ENCODE measurements around the gene SMARCB1.
"Not testable (repeated sequence)": the region's sequence is repeated elsewhere in the genome, so short reads cannot be mapped to it uniquely, and the experiment has no call there.

The SMARCB1 gene

DNA sequence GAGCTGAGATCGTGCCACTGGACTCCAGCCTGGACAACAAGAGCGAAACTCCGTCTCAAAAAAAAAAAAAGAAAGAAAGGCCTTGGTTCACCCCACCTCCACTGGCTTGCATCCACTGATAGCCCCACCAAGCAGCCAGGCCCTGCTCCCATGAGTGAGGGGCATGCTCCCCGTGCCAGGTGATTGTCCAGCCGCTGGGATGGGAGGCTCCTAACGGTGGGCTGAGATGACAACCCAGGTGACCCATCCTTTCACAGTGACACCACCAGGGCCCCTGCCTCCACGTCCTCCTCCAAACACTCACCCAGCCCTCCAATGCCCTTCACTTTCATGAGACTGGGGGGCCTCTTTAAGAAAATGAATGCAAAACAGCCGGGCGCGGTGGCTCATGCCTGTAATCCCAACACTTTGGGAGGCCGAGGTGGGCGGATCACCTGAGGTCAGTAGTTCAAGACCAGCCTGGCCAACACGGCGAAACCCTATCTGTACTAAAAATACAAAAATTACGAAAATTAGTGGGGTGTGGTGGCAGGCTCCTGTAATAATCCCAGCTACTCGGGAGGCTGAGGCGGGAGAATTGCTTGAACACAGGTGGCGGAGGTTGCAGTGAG, 60.6 kb downstream of the SMARCB1 start:
- DNase-seq = no peak

DNA sequence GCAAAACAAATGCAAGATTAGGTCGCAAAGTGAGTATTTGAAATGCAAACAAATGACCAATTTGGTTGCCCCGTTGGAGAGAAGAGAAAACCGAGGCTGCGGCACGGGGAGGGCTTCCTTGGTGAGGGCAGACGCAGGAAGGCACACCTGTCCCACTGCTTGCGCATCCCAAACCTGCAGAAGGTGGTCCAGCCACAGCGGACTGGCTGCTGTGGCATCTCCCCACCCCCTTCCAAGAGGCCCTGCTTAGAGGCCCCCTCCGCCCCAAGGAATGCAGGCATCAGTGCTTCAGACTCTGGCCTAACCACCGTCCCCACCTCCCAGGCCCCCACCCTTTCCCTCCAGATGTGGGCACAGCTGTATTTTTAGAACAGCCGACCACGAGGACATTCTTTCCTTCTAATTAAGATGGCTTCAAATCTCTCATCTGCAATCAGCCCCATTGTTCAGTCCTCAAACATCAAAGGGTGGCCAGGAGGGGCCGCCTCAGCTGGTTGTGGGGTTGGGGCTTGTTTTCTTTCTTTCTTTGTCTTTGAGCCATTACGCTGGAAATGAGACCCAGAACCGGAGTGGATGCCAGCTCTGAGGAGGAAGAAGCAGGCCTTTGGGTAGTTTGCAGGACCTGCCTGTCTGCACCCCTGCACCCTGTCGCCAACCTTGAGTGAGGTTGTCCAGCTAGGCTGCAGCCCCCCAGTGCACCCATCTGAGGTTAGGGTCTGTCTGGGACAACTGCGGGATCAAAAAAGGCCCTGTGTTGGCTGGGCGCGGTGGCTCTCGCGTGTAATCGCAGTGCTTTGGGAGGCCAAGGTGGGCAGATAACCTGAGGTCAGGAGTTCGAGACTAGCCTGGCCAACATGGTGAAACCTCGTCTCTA, 61.5 kb downstream of the SMARCB1 start:
- peak; percentile 40 for DNase-seq

DNA sequence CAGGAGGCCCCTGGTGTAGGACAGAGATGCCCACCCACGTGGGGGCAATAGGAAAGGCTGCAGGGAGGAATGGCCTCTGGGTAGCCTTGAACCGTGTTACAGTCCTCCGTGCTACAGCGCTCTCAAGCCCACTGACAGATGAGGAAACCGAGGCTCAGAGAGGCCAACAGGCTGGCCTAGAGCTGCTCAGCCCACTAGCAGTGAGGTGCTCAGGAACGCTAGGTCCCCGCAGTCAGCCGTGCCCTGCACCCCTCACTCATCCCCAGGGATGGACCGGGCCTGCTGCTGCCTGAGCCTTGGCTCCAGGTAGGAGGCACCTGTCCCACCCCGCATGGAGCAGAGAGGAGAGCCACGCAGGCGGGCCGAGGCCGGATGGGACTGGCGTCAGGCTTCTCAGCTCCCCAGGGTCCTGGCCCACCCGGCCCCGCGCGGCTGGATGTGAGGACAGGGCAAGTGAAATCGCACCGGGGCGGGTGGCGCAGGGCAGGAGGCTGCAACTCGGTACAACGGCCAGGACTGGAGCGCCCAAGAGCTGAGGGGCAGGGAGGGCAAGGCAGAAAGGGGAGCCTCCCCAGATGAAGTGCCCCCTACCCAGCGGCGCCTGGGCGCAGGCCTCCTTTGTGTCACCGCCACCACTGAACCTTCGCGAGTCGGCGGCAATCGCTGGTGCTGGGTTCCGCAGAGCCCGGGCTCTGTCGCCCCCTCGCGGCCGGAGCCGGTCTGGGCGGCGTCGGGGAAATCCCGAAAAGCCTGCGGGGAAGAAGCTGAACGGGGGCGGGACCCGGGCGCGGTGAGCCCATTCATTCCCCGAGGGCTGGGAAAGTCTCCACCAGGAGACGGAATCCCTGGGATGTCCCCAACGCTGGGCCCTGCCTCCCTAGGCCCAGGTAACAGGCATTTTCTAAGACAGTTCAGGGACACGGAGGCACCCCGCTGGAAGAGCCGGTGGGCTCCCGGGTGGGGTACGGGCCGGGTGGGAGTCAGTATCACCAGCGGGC, 62.5 kb downstream of the SMARCB1 start:
- peak; percentile 88 for DNase-seq

DNA sequence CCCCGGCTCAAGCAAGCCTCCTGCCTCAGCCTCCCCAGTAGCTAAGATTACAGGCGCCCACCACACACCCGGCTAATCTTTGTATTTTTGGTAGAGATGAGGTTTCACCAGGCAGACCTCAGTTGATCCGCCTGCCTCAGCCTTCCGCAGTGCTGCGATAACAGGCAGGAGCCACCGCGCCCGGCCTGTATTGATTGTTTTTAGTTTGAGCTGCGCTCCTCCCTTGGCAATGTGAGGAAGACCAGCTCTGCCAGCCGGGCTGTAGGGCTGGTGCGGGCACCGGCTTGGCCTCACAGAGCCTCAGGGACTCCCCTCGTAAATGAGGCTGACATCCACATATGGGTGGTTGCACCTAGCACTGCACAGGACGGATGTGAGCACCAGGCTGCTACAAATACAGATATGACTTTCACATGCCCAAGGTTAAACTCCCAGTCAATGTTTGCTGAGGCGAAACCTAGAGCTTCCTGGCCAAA, 63.4 kb downstream of the SMARCB1 start:
- no peak for DNase-seq

DNA sequence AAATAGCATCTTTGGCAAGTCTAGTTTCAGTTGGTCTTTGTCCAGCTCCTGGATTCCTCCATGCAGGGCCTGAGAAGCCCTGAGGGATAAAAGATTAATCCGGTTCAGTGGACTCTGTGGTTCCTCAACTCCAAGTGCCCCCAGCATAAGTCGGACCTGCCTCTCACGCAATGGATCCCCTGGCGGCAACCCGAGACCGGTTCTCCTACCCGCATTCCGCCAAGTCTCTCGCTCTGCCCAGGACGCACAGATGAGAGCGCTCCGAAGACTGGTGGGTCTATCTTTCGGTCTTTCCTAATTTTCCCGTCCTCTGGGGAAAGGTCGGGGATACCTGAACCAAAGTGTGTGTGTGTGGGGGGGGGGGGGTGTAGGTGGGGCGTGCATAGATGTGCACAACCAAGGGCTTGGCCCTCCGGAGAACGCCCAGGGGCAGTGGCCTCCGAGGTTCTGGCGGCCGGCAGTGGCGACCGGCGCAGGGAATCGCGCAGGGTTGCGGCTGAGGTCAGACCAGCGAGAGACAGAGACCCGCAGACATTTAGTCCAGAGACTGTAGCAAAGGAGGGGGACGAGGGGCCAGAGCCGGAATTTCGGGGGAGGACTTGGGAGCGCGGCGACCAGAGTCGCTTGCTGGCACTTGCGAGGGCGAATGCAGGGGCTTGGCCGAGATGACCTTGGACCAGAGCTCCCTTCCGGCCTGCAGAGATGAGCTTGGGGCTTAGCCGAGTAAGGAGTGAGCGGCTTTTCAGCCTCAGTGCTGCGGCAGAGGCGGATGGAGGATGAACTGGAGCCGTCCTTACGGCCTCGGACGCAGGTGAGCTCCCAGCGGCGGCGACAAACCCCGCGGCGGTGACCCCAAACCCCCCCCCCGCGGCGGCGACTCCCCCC, 70.2 kb downstream of the SMARCB1 start:
- DNase-seq = peak; percentile 56

DNA sequence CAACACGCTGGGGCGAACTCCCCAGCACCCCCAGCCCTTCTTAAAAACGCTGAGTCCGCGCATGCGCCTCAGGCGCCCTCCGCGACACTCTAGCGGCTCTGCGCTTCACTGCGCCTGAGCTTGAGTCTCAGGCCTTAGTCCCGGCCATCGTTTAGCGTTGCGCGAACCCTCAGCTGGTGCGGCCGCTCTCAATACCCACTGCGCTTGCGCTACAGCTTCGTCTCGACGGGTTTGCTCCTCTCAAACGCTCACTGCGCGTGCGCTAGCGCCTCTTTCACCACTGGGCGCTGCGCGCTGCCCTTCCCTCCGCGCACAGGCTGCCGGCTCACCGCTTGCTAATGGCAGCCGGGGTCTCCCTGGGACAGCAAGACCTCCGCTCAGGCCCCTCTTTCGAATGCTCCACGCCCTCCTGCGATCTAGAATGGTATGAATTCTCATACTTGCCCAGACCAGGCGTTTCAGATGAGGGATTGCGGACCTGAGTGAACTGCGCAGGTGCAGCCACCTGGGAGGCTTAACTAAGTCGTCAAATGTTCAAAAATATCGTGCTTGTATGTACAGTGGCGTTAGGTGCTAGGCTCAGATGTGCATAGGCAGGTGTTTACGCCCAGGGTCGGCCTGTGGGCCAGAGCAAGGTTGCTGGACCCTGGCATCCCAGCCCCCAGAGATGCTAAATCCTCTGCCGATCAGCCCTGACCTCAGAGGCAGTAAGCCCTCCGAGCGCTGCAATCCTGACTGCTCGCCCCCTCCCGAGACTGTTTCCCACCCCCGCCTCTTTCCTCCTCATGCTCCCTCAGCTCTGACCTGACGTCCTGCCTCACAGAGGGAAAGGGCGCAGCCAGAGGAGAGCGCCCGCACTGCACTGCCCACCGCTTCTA, 71.1 kb downstream of the SMARCB1 start, which contains the start of gene SLC2A11:
Gene SLC2A11, plus strand, starts transcription at position 270 of the 878 bp plus-strand sequence. Its CDS starts 125 bp downstream, at position 395.
- DNase-seq = peak; percentile 98

DNA sequence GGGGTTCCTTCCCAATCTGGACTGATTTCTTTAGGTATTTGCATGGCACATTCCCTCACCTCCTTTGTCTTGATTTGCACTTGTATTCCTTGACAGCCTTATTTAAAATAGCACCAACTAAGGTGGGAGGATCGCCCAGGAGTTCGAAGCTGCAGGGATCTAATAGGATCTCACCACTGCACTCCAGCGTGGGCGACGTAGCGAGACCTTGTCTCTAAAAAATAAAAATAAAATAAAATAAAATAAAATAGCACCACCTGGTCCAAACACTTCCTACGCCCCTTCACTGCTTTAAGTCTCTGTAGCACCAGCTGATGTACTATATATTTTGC, 71.7 kb downstream of the SMARCB1 start:
- no peak for DNase-seq

DNA sequence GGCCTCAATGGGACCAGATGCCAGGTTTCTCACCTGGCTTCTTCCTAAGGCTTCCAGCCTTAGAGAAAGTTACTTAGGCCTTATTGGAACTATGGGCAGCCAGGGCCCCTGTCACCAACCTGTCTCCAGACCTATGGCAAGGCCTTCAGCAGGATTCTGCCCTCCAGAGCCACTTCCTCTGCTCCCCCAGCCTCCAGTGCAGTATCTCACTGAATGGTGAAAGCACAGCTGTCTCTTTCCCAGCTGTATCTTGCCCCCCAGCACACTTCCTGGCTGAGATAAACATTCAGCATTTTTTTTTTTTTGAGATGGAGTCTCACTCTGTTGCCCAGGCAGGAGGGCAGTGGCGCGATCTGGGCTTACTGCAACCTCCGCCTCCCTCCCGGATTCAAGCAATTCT, 72.4 kb downstream of the SMARCB1 start:
- DNase-seq = no peak

DNA sequence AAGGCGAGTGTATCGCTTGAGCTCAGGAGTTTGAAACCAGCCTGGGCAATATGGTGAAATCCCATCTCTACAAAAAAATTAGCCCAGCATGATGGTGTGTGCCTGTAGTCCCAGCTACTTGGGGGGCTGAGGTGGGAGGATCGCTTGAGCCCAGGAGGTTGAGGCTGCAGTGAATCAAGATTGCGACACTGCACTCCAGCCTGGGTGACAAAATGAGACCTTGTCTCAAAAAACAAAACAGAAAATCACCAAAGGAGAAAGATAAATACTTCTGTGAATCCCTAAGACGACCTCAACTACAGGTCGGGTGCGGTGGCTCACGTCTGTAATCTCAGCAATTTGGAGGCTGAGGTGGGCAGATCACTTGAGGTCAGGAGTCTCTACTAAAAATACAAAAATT, 73.4 kb downstream of the SMARCB1 start:
- DNase-seq = not testable (repeated sequence)

DNA sequence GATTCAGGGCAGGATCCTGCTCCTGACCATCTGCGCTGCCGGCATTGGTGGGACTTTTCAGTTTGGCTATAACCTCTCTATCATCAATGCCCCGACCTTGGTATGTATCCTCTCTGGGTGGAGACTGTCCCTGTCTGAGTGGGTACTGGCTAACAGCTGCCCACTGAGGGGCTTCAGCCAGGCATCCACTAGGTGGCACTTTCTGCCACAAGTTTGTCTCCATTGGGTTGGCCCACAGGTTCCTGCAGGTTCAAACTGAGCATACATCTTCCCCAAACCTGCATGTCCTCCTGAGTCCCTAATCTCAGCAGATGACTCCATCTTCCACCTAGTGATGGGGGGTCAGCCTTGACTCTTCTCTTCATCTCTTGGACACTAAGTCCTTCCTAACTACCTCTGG, 75.3 kb downstream of the SMARCB1 start:
- peak; percentile 34 for DNase-seq

DNA sequence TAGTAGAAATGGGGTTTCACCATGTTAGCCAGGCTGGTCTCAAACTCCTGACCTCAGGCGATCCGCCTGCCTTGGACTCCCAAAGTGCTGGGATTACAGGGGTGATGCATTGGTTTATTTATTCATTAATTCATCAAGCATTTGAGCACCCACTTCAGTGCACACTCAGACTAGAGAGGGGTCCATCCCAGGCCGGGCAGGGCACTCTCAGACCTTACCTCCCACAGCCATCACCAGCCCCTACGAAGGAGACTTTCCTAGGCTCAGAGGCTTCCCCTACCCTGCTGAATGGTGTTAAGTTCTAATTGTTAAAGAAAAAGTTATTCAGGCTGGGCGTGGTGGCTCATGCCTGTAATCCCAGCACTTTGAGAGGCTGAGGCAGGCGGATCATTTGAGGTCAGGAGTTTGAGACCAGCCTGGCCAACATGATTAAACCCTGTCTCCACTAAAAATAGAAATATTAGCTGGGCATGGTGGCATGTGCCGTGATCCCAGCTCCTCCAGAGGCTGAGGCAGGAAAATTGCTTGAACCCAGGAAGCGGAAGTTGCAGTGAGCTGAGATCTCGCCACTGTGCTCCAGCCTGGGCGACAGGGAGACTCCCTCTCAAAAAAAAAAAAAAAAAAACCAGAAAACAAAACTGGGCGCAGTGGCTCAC, 77.9 kb downstream of the SMARCB1 start:
- DNase-seq = not testable (repeated sequence)

DNA sequence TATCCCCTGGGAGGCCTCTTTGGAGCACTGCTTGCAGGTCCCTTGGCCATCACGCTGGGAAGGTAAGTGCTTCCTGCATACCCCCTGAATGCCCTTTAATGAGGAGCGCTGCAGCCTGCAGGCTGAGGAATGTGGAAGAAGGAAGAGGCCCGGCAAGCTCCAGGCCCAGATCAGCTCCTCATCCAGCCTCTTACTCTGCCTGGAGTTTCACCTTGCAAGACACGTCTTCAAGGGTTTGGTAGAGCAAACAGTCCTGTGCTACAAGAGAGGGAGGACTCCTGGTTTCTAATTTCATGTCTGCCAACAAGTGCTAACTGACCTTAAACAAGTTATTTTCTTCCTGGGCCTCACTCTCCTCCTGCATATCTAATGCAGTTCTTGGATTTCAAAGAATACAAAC, 81.8 kb downstream of the SMARCB1 start:
- no peak for DNase-seq

DNA sequence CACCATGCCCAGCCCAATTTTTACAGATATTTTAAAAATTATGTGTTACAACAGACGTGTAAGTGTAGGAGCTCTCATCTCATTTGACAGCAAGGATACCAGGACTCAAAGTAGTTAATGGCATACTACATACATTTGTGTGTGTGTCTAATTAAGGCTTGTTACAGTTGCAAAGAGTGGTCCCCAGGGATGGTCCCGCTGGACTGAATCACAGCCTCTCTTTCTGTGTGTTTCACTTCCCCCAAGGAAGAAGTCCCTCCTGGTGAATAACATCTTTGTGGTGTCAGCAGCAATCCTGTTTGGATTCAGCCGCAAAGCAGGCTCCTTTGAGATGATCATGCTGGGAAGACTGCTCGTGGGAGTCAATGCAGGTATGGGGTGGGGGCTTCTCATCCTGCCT, 88.1 kb downstream of the SMARCB1 start:
- DNase-seq = no peak

DNA sequence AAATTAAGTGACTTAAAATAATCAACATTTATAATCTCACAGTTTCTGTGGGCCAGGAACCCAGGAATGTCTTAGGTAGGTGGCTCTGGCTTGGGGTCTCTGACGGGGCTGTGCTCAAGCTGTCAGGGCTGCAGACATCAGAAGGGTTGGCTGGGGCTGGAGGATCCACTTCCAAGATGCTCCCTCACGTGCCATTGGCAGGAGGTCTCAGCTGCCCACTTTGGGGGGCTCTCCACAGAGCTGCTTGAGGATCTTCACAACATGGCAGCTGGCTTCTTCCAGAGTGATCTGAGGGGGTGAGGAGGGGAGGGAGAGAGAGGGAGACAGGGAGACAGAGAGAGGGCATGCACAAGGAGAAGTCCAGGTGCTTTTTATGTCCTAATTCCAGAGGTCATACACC, 89.0 kb downstream of the SMARCB1 start:
- DNase-seq = no peak

DNA sequence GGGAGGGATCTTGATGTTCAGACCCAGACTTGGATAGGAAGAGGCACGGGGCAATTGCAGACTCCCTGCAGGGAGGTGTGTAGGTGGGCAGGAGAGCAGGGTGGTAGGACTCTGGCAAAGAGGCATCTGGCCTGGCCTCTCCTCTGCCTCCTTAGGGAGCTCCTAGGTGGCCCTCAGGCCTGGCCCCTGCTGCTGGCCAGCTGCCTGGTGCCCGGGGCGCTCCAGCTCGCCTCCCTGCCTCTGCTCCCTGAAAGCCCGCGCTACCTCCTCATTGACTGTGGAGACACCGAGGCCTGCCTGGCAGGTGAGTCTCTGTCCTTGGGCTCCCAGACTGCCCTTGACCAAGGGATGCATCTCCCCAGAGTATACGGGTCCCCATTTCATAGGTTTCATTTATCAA, 90.8 kb downstream of the SMARCB1 start:
- DNase-seq = no peak

DNA sequence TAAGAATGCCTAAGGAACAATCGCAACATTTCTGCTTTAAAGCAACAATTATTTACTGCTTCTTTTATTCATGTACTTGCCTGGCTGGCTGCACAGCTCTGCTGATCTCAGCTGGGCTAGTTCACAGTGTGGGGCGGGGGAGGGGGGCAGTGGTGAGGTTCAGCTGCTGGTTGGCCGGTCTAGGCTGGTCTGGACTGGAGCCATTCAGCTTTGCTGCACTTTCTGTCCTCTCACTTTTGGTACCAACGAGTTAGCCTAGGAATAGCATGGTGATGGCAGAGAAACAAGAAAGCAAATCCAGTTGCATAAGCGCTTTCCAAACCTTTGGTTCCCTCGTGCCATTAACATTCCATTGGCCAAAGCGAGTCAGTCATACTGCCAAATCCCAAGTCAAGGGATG, 91.5 kb downstream of the SMARCB1 start:
- DNase-seq = no peak

DNA sequence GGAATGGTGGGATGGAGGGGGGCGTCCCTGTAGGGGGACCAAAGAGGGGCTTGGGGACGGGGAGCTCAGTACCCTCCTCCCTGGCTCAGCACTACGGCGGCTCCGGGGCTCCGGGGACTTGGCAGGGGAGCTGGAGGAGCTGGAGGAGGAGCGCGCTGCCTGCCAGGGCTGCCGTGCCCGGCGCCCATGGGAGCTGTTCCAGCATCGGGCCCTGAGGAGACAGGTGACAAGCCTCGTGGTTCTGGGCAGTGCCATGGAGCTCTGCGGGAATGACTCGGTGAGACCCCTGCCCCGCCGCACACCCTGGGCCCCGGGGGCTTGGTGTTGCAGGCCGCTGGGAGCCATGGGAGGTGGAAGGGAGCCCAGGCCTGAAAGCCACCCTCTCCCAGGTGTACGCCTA, 95.6 kb downstream of the SMARCB1 start:
- no peak for DNase-seq

DNA sequence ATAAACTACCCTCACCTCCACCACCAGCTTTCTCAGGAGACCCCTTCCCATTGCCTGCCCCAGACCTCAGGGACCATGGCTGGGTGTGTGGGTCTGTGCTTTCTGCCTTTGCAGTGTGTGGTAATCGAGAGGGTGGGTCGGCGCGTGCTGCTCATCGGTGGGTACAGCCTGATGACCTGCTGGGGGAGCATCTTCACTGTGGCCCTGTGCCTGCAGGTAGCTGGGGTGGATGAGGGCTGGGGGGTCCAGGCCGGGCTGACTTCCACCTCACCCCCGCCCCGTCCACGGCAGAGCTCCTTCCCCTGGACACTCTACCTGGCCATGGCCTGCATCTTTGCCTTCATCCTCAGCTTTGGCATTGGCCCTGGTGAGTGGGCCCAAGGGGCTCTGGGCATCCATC, 96.9 kb downstream of the SMARCB1 start:
- DNase-seq = no peak

DNA sequence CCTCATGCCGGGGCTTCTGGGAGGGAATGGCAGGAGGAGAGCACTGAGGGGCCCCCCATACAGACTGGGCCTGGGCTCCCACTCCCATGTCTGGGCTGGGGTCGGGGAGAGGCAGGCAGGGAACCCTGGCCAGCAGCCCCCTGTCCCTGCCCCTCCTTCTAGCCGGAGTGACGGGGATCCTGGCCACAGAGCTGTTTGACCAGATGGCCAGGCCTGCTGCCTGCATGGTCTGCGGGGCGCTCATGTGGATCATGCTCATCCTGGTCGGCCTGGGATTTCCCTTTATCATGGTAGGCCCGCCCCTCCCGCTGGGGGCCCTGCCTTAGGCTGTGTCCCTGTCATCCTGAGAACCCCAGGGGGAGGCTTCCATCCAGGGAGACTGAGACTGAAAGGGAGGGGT, 97.4 kb downstream of the SMARCB1 start:
- DNase-seq = no peak
